NCI-H69 (cell line): Measurements from ENCODE around the gene ID1.
A peak's percentile ranks its signal among the peaks of the same experiment; 100 is the strongest.
"Not testable (repeated sequence)": the region's sequence is repeated elsewhere in the genome, so short reads cannot be mapped to it uniquely, and the experiment has no call there.

Source experiments
- DNase-seq: peaks from one replicate; lab custom pipeline; 2025; lab: John Stamatoyannopoulos, UW

The ID1 gene

GRCh38 chr20:31573555-31574321, 31.4 kb upstream of the ID1 start:
- DNase-seq: peak; percentile 93

GRCh38 chr20:31574986-31575385, 30.1 kb upstream of the ID1 start:
- not testable (repeated sequence) for DNase-seq

DNA sequence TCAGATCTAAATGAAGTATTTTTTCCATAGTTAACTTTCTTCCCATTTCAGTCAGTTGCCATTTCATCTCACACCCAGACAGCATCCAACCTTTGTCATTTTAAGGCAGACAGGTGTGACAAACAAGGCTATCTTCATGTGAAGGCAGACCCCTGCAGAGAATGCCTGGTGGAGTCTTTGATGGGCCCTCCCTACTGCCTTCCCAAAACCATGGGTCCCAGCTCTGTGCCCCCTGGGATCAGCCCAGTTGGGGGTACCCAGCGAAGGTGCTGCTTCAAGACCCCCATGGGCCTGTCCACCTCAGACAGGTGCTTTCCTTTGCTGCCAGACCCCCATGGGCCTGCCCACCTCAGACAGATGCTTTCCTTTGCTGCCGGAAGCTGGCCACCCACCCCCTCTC, 28.3 kb upstream of the ID1 start:
- DNase-seq: no peak

DNA sequence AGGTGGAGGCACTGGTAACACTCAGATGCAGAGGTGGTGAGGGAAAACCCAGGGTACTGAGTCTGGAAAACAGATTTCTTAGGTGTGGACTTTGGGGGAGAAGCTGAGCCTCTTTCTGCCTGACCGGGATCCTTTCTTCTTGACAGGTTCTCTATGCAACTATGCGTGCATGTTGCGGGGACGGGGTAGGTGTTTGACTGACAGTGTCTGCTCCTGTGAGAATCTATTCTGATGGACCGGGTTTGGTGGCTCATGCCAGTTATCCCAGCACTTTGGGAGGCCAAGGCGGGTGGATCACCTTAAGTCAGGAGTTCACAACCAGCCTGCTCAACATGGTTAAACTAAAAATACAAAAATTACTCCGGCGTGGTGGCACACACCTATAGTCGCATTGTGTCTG, 27.9 kb upstream of the ID1 start:
- DNase-seq: no peak

- no peak for DNase-seq
Observed at GRCh38 chr20:31578448-31579138, 26.5 kb upstream of the ID1 start.

DNA sequence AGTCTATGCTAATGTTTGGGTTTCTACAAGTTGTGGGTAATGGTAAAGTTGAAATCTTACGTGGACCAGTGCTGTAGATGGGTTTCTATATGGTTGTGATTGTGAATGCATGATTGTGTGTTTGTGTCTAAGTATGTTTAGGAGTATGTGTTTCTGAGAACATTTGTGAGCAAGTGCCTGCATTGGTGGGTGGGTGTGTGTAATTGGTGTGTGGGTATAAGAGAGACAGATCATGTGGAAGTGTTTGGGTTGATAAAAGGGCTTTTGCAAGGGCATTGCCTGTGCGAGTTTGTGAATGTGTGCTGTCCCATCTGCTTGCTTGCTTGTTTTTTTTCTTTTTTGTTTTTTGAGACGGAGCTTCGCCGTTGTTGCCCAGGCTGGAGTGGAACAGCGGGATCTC, 25.8 kb upstream of the ID1 start:
- no peak for DNase-seq

DNA sequence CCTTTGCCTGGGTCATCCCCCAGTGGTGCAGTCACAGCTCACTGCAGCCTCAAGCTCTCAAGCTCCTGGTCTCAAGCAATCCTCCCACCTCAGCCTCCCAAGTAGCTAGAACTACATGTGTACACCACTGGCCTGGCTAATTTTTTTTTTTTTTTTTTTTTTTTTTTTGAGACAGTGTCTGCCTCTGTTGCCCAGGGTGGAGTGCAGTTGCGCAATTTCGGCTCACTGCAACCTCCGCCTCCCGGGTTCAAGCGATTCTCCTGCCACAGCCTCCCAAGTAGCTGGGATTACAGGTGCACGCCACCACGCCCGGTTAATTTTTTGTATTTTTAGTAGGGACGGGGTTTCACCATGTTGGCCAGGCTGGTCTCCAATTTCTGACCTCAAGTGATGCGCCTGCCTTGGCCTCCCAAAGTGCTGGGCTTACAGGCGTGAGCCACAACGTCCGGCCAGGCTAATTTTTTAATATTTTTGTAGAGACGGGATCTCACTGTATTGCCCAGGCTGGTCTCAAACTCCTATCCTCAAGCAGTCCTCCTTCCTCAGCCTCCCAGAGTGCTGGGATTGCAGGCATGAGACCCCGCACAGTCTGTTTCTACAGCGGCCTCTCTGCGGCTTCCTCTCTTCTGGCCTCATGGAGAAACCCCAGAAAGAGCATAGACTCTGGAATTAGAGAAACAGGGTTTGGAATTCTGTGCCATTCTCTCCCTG, 25.0 kb upstream of the ID1 start:
- not testable (repeated sequence) for DNase-seq

DNA sequence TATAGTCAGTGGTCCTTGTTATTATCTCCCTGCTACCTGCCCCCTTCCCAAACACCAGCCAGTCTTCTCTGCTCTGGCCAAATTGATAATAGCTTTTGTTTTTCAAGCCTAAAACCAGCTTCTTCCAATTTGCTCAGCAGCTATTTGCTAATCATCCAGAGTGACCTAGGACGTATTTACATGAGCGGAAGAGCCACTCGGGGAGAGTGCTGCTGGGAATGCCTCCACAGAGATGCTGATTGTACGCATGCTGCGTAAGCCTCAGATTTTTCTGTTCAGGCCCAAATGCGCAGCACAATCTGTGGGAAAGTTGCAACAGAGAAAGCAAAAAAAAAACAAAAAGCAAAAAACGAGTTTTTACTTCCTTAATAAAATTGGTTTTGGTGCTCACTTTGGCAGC, 24.4 kb upstream of the ID1 start:
- DNase-seq: no peak

- no peak for DNase-seq
Observed at GRCh38 chr20:31581391-31581790, 23.7 kb upstream of the ID1 start.

GRCh38 chr20:31587545-31588389, 17.3 kb upstream of the ID1 start:
- peak; percentile 95 for DNase-seq

DNA sequence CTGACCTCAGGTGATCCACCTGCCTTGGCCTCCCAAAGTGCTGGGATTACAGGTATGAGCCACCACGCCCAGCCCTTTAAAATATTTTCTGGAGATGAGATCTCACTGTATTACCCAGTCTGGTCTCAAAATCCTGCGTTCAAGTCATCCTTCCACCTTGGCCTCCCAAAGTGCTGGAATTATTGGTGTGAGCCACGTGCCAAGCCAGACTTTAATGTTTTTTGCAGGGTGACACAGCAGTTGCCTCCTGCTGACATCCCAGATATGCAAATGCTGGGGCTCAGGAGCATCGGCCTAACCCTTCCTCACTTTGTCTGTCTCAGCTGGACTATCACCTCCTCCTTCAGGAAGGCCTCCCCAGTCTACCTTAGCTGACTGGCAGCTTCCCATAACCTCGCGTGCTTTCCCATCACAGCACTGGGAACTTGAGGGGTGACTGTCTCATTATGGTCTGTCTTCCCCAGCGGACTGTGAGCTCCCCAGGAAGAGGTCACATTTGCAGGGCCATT, 14.3 kb upstream of the ID1 start:
- DNase-seq: peak; percentile 48

GRCh38 chr20:31593221-31594001, 11.7 kb upstream of the ID1 start:
- peak; percentile 97 for DNase-seq

DNA sequence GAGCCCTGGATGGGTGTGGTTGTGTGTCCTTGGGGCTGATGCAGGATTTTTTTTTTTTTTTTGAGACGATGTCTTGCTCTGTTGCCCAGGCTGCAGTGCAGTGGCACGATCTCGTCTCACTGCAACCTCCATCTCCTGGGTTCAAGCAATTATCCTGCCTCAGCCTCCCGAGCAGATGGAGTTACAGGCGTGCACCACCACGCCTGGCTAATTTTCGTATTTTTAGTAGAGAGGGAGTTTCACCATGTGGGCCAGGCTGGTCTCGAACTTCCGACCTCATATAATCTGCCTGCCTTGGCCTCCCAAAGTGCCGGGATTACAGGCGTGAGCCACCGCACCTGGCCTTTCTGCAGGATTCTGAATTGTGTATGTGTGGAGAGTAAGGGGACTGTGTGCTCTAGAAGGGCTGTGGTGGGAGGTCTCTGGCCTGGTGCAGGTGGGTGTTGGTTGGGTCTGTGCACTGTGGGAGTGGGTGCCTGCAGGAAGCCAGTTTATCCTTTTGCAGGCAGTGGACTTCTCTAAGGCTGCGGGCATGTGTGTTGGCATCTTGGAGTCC, 11.0 kb upstream of the ID1 start:
- DNase-seq: no peak

DNA sequence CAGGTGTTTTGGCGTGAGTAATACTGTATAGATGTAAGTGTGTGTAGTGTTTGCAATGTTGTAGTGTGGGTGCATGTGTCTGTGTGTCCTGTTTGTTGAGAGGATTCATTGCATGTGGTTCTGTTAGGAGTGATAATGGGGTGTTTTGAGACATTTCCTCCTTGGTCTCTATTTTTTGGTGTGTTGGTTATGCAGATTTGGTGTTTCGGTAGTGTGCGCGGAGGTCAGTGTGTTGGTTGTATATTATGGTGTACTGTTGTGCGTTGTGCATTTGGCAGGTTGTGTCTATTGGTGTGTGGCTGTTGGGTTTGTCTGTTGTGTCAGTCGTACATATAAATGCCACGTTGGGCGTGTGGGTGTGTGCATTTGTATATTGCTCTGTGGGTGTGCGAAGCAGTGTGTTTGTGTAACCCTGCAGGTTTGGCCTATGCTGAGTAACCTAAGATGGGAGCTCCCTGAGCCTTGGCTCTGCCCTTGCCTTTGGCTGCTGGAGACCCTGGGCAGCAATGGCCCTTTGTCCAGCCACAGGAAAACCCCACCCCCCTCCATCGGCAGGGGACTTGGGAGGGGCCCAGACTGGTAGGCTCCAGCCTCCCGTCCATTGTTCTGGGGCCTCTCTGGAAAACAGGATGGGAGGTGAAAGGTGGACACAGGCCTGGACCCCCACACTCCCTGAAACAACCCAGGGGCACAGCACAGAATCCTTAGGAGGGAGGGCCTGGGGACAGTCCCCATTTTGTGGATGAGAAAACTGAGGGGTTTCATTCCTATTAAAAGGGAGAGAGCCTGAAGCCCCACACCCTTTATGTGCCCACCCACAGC, 10.3 kb upstream of the ID1 start:
- peak; percentile 84 for DNase-seq

GRCh38 chr20:31595380-31595653, 9.8 kb upstream of the ID1 start:
- no peak for DNase-seq

- peak; percentile 72 for DNase-seq
Observed at GRCh38 chr20:31595654-31596411, 9.3 kb upstream of the ID1 start.

GRCh38 chr20:31596412-31596715, 8.7 kb upstream of the ID1 start:
- not testable (repeated sequence) for DNase-seq

GRCh38 chr20:31596831-31597480, 8.1 kb upstream of the ID1 start:
- peak; percentile 87 for DNase-seq

- DNase-seq: no peak
Observed at GRCh38 chr20:31597481-31597855, 7.6 kb upstream of the ID1 start.
